ENCODE measurements around the gene PTTG2. TPM values are rescaled to one million over a fixed set of nuclear protein-coding genes. Genes with fewer than 3 reads are reported as not detected.

The PTTG2 gene
- total RNA-seq, 4 donors from 2014 or later, result 0.90 to 4.1 TPM; not detected in 2

DNA sequence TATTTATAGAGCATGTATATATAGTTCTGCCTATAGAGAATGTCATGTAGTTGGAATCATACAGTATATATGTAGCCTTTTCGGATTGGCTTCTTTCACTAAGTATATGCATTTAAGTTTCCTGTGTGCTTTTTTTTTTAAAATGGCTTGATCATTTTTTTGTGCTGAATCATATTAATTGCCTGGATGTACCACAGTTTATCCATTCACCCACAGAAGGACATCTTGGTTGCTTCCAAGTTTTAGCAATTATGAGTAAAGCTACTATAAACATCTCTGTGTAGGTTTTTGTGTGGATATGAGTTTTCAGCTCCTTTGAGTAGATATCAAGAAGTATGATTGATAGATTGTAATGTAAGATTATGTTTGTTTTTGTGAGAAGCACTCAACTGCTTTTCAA is 23.8 kb downstream of the PTTG2 start:
- Histone ChIP-seq H3K27ac (peak overlapping the region; percentile 28 to 99), H3K27me3 (no peaks in the 10 kb centered on the region), H3K36me3 (no peaks in the 10 kb centered on the region), H3K4me1 (peaks cover 0 to under 1% of the 10 kb centered on the region in 2 donors), H3K4me3 (no peak overlapping the region), H3K9me3 (no peaks in the 10 kb centered on the region)
- TF ChIP-seq CTCF (IDR thresholded peaks at IDR 0.05) (no peak), POLR2A (IDR thresholded peaks at IDR 0.05) (no peak)
- intact Hi-C loops (cut with DNase I; ENCODE audit: low total_unique reads), result no loop called here
- no peak for DNase-seq

DNA sequence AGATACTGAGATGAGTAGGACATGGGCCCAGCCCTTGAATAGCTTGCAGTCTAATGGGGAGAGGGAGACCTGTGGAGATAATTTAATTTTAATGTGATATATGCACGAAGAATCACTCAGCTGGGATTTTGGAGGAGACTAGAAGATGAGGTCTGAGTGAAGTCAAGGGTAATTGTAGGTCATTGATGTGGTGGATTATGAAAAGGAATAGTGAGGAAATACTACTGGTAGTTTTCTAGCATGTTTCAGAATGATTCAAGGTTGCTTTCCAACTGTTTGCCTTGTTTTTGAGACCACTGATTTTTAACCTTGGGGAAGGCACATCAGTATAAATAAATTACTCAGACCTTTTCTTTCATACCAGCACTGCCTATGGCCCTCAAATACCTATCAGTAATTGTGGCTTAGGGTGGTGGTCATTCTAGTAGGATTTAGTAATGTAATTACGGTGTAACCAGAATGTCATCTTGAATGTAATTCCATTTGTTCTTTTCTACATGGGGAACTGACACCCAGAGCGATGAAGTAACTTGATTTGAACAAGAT is 25.6 kb downstream of the PTTG2 start:
- Histone ChIP-seq H3K27me3 (no peaks in the 10 kb centered on the region), H3K27ac (peak overlapping the region; percentile 2 to 99), H3K9me3 (no peaks in the 10 kb centered on the region), H3K4me3 (no peak overlapping the region), H3K4me1 (peaks cover 4 to 9% of the 10 kb centered on the region in 2 donors), H3K36me3 (no peaks in the 10 kb centered on the region)
- intact Hi-C loops (cut with DNase I; ENCODE audit: low total_unique reads), result no loop called here
- DNase-seq, result no peak
- TF ChIP-seq CTCF (IDR thresholded peaks at IDR 0.05), result no peak
- TF ChIP-seq POLR2A (IDR thresholded peaks at IDR 0.05), result no peak

GRCh38 chr4:37988670-37989069 is 28.5 kb downstream of the PTTG2 start:
- H3K4me3 ChIP-seq, result no peak overlapping the region
- H3K27me3 ChIP-seq, result no peaks in the 10 kb centered on the region
- no peaks in the 10 kb centered on the region for H3K9me3 ChIP-seq
- intact Hi-C loops (cut with DNase I; ENCODE audit: low total_unique reads), result no loop called here
- H3K27ac ChIP-seq, result peak overlapping the region; percentile 80 to 99
- DNase-seq, result no peak
- TF ChIP-seq POLR2A (IDR thresholded peaks at IDR 0.05) (no peak), CTCF (IDR thresholded peaks at IDR 0.05) (no peak)
- no peaks in the 10 kb centered on the region for H3K36me3 ChIP-seq
- peaks cover 4 to 11% of the 10 kb centered on the region in 2 donors for H3K4me1 ChIP-seq

DNA sequence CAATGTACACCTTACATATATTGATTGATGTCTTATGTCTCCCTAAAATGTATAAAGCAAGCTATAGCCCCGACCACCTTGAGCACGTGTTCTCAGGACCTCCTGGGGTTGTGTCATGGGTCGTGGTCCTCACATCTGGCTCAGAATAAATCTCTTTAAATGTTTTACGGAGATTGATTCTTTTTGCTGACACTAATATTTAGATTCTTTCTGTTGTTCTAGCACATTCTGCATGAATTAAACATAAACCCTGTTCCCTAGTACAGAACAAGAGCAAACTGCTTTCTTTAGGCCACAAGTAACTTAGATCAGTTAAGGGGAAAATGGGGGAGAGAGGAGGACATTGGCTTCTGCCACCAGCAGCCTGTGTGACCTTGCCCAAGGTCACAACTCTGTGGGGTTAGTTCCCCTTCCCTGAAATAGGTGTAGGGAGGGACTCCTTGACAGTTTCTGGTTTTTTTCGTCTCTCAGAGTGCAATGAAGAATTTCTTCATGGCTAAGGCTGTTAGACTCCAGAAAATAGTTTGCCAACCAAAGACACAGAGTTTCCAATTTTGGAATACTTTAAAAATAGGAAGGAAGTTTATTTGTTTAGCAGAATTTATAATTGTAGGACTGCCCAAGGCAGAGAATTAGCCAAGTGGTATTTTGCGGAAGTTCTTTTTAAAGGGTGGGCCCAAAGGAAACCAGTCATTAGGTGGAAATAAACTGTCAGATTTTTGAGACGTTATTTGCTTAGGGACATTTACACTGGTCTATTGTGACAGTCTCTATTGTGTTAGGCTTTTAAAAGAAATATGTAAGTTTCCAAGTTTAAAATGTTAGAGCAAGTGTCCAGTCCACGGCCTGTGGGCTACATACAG is 29.4 kb downstream of the PTTG2 start:
- no peaks in the 10 kb centered on the region for H3K9me3 ChIP-seq
- no peak for TF ChIP-seq POLR2A (IDR thresholded peaks at IDR 0.05)
- peak in 1 of 4 experiments; percentile 4 for TF ChIP-seq CTCF (IDR thresholded peaks at IDR 0.05)
- H3K27ac ChIP-seq, result peak overlapping the region; percentile 80 to 99
- H3K4me1 ChIP-seq, result peaks cover 4 to 13% of the 10 kb centered on the region in 2 donors
- no peak for DNase-seq
- no peak overlapping the region for H3K4me3 ChIP-seq
- H3K36me3 ChIP-seq, result no peaks in the 10 kb centered on the region
- H3K27me3 ChIP-seq, result no peaks in the 10 kb centered on the region
- intact Hi-C loops (cut with DNase I; ENCODE audit: low total_unique reads), result no loop called here

GRCh38 chr4:37990731-37991245 is 30.6 kb downstream of the PTTG2 start:
- peaks cover 4 to 13% of the 10 kb centered on the region in 2 donors for H3K4me1 ChIP-seq
- intact Hi-C loops (cut with DNase I; ENCODE audit: low total_unique reads), result no loop called here

More at GRCh38 chr4:37990731-37991245, 30.6 kb downstream of the PTTG2 start:
- no peak overlapping the region for H3K4me3 ChIP-seq
- TF ChIP-seq CTCF (IDR thresholded peaks at IDR 0.05) (no peak), POLR2A (IDR thresholded peaks at IDR 0.05) (no peak)
- peak overlapping the region; percentile 80 to 99 for H3K27ac ChIP-seq
- H3K9me3 ChIP-seq, result no peaks in the 10 kb centered on the region
- no peaks in the 10 kb centered on the region for H3K36me3 ChIP-seq
- no peaks in the 10 kb centered on the region for H3K27me3 ChIP-seq
- DNase-seq, result no peak

All from uterus (tissue), 4 donors.